Endometrial microvascular endothelial cells (primary cell): Measurements from ENCODE around the gene PDZK1IP1. TPM values are rescaled to one million over a fixed set of nuclear protein-coding genes. Genes with fewer than 3 reads are reported as not detected.
"Not testable (repeated sequence)": the region's sequence is repeated elsewhere in the genome, so short reads cannot be mapped to it uniquely, and the experiment has no call there.

Experiments used
- in situ Hi-C: cut with HindIII; loops from 2 replicates; pipeline ENCODE4 v1.10.0; 2017; ENCODE audit warnings: low sequenced_read_pairs, low pct_unique_long_range_greater_than_20kb; ENCODE audit errors: inconsistent ontology term
- total RNA-seq: library from RNA; depleted of rRNA; stranded (reverse); fragments of >200 nt; gene quantifications from one replicate; pipeline ENCODE4 v1.2.3, GENCODE V29; 2015; ENCODE audit errors: inconsistent ontology term

Gene PDZK1IP1
- total RNA-seq, 1 donor from 2014 or later = not detected

DNA sequence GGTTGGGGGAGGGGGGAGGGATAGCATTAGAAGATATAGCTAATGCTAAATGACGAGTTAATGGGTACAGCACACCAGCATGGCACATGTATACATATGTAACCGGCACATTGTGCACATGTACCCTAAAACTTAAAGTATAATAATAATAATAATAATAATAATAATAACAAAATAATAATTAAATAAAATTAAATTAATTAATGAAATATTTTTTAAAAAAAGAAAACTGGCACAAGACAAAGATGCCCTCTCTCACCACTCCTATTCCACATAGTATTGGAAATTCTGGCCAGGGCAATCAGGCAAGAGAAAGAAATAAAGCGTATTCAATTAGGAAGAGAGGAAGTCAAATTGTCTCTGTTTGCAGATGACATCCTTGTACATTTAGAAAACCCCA lies 31.9 kb downstream of the PDZK1IP1 start:
- in situ Hi-C loops = not testable (repeated sequence)

GRCh38 chr1:47156457-47156856 lies 33.4 kb downstream of the PDZK1IP1 start:
- in situ Hi-C loops = not testable (repeated sequence)

DNA sequence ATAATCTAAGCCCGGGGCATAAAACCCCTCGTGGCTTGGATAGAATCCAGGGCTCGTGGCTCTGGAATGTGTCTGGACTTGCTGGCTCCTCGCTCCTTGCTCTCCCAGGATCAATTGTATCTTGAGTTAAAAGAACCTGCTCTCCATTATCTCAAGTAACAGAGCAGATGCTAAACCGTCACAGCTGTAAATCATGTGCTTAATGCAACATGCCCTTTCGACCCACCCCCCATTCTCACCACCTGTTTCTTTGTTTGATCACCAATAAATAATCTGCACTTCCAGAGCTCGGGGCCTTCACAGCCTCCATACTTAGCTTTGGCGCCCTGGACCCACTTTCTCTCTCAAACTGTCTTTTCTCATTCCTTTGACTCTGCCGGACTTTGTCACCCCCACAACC lies 40.7 kb downstream of the PDZK1IP1 start:
- in situ Hi-C loops = not testable (repeated sequence)

DNA sequence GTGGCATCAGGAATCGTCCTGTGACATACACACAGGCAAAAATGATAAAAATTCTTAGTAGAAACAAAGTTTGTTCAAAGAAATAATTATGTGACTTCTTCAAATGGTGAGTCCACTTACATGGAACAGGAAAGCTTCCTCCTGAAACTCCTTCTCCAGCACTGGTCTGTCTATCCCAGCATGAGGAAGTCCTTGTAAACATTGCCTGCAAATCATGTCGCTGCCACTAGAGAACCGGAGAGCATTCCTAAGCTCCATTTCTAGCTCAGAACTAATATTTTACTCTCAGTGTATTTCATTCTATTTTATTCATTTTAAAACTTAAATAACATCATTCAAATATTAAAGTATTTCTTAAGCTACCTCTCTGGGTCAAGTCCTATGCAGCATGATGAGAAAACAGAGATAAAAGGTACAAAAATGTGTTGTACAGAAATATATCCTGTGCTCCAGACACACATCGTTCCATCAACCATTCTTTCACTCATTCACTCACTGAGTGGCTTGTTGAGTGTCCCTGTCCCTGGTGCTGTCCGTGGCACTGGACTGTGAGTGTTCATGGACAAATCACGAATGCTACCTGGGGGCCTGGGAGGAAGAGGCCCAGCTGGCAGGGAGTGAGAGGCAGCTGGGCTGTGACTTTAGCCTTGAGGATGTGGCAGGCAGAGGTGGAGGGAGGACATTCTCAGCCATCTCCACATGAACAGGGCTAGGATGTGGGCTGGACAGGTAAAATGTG lies 42.6 kb downstream of the PDZK1IP1 start:
- in situ Hi-C loops = no loop called here

GRCh38 chr1:47146495-47146894 lies 43.3 kb downstream of the PDZK1IP1 start:
- in situ Hi-C loops = not testable (repeated sequence)

DNA sequence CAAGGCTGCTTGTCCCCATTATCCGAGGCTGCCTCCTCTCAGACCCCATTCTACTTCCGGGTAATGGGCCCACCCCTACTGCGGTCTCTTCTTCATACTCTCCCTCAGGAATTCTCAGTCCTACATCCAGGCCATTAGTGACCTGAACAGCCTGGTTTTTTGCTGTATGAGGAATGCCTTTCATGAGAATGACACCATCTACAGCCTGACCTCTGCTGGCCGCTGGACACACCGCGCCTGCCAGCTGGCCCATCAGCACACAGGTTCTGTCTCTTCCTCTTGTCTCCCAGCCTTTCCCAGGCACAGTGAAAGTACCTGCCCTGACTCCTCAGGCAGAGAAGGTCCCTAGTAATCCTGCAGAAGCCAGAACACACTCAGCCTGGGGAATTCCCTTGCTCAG lies 46.2 kb downstream of the PDZK1IP1 start:
- in situ Hi-C loops = not testable (repeated sequence)

DNA sequence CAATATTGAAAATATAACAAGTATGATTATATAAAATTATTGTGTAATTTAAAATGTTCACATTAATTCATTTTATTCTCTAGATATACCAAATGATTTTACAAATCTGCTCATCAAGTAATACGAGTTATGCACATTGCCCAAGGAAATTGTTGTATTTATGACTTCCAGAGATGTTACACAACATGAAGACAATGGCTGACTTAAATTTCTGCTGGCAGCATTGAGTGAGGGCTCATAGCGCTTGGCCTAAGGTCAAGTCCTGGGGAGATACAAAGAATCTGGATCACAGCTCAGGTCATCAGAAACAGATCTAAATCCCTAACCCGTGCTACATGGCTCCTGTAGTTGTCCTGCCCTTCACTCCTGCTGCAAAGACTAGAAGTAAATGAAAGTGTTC lies 49.5 kb downstream of the PDZK1IP1 start:
- in situ Hi-C loops = not testable (repeated sequence)

DNA sequence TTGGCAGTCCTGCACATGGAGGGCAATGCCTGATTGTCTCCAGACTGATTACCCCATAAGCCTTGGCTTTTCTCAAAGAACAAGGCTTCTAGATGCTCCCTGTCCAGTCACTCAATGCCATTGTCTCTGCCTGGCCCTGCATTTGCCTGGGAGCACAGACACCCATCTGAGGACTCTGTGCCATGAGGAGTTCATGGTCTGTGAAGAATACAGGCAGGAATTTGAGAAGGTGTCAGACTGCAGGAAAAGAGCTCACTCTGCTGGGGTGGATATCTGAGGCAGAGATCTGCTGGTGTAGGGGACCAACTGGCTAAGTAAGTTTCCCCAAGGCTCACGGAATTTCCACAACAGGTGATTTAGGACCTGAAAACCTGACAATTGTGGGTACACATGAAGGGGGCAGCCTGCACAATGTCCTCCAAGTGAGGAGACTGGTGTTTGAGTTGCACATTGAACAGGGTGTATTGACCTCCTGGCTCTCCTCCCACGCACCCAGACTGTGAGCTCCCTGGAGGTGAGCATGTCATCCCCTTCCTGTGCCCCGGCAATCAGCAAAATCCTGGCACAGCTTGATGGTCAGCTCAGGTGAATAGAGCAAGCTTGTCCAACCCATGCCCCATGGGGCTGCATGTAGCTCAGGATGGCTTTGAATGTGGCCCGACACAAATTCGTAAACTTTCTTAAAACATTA lies 51.8 kb downstream of the PDZK1IP1 start:
- in situ Hi-C loops = no loop called here

DNA sequence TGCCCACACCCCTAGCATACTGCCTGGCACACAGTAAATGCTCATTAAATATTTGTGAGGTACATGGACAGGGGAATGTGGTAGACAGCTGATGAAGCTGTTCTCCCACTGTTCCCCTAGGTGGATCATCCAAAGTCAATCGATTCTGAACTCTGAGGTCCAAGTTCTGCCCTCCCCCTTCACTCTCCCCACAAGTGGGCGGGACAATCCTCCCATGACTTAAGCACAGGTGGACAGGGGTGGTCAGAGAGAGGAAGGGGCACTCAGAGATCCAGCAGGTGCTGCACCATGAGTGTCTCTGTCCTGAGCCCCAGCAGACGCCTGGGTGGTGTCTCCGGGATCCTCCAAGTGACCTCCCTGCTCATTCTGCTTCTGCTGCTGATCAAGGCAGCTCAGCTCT lies 52.6 kb downstream of the PDZK1IP1 start, which contains the start of gene CYP4A22:
Gene CYP4A22, plus strand, starts transcription at position 244 of the 400 bp plus-strand sequence. Its CDS starts 45 bp downstream, at position 289.
- in situ Hi-C loops = no loop called here

Other genes with a start within 250 kb of the PDZK1IP1 start
- not detected for gene CYP4A11, start 248.6 kb downstream of the PDZK1IP1 start, total RNA-seq
- not detected for gene CYP4X1, start 166.4 kb downstream of the PDZK1IP1 start, total RNA-seq
- not detected for gene CYP4Z1, start 122.8 kb downstream of the PDZK1IP1 start, total RNA-seq
- not detected for gene CYP4A22, start 52.6 kb downstream of the PDZK1IP1 start, total RNA-seq
- gene TAL1, start 42.2 kb upstream of the PDZK1IP1 start, total RNA-seq = 22.0 TPM
- 23.5 TPM for gene STIL, start 124.1 kb upstream of the PDZK1IP1 start, total RNA-seq
- gene CMPK1, start 143.8 kb upstream of the PDZK1IP1 start, total RNA-seq = 79.6 TPM
- not detected for gene FOXE3, start 226.2 kb upstream of the PDZK1IP1 start, total RNA-seq
- 0.28 TPM for gene FOXD2, start 248.0 kb upstream of the PDZK1IP1 start, total RNA-seq